Stimulated activated CD4-positive, alpha-beta T cell treated with anti-CD3 and anti-CD28 coated beads, Interleukin-15, amount 100 ng/mL, for 48 hours (primary cell): ENCODE measurements around the gene SLC35A1.

Experiments used
- DNase-seq, 2 donors: peaks; one replicate each; pipeline ENCODE4 v3.0.0-alpha.2; 2020; ENCODE audit warnings: low read depth in 2 of 2

The SLC35A1 gene

GRCh38 chr6:87529221-87529620, 56.4 kb downstream of the SLC35A1 start:
- no peak for DNase-seq

GRCh38 chr6:87534377-87535047, 61.7 kb downstream of the SLC35A1 start:
- DNase-seq: no peak

DNA sequence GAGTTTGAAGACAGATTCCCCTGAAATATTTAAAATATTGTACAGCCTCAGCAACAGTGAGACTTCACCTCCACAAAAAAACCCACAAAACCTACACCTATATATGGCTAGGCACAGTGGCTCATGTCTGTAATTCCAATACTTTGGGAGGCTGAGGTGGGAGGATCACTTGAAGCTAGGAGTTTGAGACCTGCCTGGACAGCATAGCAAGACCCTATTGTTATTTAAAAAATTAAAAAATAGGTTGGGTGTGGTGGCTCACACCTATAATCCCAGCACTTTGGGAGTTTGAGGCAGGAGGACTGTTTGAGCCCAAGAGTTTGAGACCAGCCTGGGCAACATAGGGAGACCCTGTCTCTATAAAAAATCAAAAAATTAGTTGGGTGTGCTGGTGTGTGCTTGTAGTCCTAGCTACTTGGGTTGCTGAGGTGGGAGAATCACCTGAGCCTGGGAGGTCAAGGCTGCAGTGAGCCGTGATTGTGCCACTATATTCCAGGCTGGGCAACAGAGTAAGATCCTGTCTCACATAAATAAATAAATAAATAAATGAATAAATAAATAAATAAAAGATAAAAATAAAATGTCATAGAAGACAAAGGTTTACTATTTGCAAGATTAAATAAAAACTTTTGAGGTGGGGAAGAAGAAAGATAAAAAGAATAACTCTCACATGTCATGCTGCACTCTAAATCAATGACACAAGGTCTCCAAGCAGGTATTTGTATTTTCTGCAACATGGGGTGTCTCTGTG, 65.9 kb downstream of the SLC35A1 start:
- no peak for DNase-seq

GRCh38 chr6:87539554-87539953, 66.8 kb downstream of the SLC35A1 start:
- no peak for DNase-seq

DNA sequence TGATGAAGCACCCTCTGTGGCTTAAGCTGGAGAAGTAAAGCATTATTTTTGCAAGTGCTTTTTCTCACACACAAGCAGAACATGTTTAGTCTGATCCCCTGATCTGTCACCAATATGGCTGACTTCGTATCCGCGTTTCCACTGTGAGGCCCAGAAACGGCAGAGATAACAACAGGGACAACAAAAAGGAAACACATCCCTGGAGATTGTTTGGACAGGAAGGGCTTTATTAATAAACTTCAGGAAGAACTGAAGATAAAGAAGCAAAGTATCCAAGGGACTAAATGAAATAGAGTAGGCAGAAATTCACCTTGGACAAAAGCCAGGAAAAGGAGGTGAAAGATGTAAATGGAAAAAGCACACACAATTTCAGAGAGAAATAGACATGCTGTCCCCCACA, 67.8 kb downstream of the SLC35A1 start:
- no peak for DNase-seq

- no peak for DNase-seq
Observed at GRCh38 chr6:87541041-87541440, 68.3 kb downstream of the SLC35A1 start.

- DNase-seq: no peak
Observed at GRCh38 chr6:87541744-87542143, 69.0 kb downstream of the SLC35A1 start.

- no peak for DNase-seq
Observed at GRCh38 chr6:87543696-87544473, 71.1 kb downstream of the SLC35A1 start.

GRCh38 chr6:87544474-87544735, 71.6 kb downstream of the SLC35A1 start:
- no peak for DNase-seq

DNA sequence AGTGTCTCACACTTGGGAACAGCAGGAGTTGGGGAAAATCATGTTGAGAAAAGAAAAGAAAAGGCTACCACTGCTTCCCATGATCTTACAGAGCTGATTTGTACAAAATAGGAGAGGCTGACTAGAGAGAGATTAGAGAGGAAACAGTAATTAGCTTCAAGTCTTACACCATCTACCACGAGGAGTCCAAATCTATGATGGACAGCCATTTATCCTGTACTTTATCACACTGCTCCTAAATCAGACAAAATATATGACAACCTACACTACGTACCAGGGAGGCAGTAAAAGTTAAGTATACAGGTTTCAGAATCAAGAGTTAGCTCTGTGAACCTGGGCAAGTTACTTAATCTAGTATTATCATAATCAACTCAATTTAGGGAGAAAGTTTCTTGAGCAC, 79.0 kb downstream of the SLC35A1 start:
- no peak for DNase-seq

DNA sequence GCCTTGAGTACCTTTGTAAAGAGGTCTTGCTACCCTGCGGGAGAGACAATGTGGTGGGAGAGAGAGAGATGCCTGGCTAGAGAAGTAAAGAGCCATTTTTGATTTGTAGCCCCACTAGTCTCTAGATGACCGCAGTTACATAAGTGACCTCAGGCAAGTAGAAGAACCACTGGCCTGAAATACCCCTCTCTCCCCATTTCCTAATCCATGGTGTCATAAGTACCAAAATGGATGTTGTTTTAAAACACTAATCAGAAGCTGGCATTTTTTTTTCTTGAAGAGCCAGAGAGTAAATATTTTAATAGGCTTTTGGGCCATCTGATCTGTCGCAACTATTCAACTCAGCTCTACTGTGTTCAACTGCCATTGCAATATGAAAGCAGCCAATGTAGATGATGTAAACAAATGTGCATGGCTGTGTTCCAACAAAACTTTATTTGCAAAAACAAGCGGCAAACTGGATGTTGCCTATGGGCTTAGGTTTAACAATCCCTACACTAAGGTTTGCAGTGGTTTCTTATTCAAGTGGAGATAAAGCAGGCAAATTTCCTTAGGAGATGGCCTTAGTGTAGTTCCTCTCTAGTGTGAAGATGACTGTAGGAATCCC, 80.5 kb downstream of the SLC35A1 start:
- no peak for DNase-seq

- no peak for DNase-seq
Observed at GRCh38 chr6:87555506-87555905, 82.7 kb downstream of the SLC35A1 start.

DNA sequence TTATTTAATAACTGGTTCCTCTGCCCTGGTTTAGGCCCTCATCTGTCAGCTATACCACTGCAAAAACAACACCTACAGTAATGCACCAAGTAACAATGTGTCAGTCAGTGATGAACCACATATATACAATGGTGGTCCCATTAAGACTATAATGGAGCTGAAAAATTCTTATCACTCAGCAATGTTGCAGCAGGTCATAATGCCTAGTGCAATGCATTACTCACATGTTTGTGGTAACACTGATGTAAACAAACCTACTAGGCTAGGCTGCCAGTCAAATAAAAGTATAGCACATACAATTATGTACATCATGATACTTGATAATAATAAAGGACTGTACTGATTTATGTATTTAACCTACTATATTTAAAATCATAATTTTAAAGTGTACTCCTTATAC, 85.7 kb downstream of the SLC35A1 start:
- no peak for DNase-seq

DNA sequence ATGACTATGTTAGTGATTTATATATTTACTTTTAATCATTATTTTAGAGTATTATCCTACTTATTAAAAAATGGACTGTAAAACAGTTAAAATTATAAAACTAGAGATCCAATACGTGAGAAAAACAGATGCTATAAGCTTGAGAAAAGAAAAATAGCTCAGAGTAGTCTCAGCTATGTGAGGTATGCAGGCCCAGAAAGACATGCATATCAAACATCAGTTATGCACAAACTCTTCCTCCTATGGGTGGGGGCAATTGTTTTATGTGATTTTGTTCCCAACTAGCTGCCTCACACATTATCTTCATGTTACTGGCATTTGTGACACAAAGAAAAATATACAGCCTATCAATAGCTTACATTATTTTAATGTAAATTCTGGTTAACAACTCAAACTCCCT, 88.2 kb downstream of the SLC35A1 start:
- DNase-seq: no peak
